SU-DHL-6 (cell line): ENCODE measurements around the gene CATSPERB.

Source experiments
- CTCF ChIP-seq: fragments of 200-600 bp; sonication (generic); IDR thresholded peaks from one replicate; pipeline ENCODE4 v1.5.1; 2017; ENCODE audit warnings: antibody characterized with exemption, mild to moderate bottlenecking, low read length, moderate library complexity; ENCODE audit not compliant: insufficient read depth, poor library complexity, severe bottlenecking
- EZH2phosphoT487 ChIP-seq: fragments of 200-600 bp; sonication (generic), shearing (Covaris generic); conservative IDR thresholded peaks from 2 replicates; pipeline ENCODE4 v1.6.1; 2018; ENCODE audit warnings: mild to moderate bottlenecking, antibody characterized with exemption, low read length, moderate library complexity, mixed read lengths

- no peak for TF ChIP-seq CTCF
- no peak for TF ChIP-seq EZH2phosphoT487
These were observed 195.6 kb downstream of the CATSPERB start for GRCh38 chr14:91536327-91536726.
